Caco-2 (cell line): ENCODE measurements around the gene PARD3. TPM values are rescaled to one million over a fixed set of nuclear protein-coding genes. Genes with fewer than 3 reads are reported as not detected.

Experiments
- BruUV-seq: library from RNA; stranded (reverse); fragments of 400-500 nt; replicated peaks from 2 replicates; lab custom pipeline; 2021; lab: Mats Ljungman, UMichigan
- CTCF ChIA-PET: fragments of 300-600 bp; sonication (Branson Sonifier 250); formaldehyde crosslinking; loops from one replicate; lab custom pipeline; 2022; ENCODE audit warnings: antibody characterized with exemption; lab: Charles Lee
- POLR2A ChIA-PET: fragments of 300-600 bp; sonication (Branson Sonifier 250); formaldehyde crosslinking; loops from one replicate; lab custom pipeline; 2022; ENCODE audit warnings: antibody characterized with exemption; lab: Charles Lee
- DNase-seq, 2 experiments: peaks; one replicate each; pipeline versions ENCODE4 v3.0.0 to v3.0.0-alpha.2; 2020 to 2022
- H3K27me3 ChIP-seq: replicated peaks from 2 replicates; pipeline ENCODE4 v1.6.0; 2011; ENCODE audit warnings: low read length; ENCODE audit not compliant: control insufficient read depth, insufficient read depth
- H3K36me3 ChIP-seq: 2 replicates; pipeline ENCODE4 v1.5.1; 2011; ENCODE audit warnings: low read length; ENCODE audit not compliant: control insufficient read depth, insufficient read depth
- H3K4me1 ChIP-seq: fragments of 250-450 bp; sonication (Bioruptor Pico); 2 replicates; pipeline ENCODE4 v1.5.1; 2020; ENCODE audit warnings: mild to moderate bottlenecking
- H3K4me3 ChIP-seq: 2 replicates; pipeline ENCODE4 v1.5.1; 2011; ENCODE audit warnings: low read depth, mild to moderate bottlenecking, control low read depth, low read length
- H3K9me3 ChIP-seq: fragments of 250-450 bp; sonication (Bioruptor Pico); 2 replicates; pipeline ENCODE4 v1.5.1; 2020; ENCODE audit warnings: mild to moderate bottlenecking, moderate library complexity
- H3K27ac Mint-ChIP-seq: one replicate; pipeline ENCODE4 v1.8.0; 2022; ENCODE audit warnings: mixed read lengths; ENCODE audit not compliant: unreplicated experiment
- H3K27me3 Mint-ChIP-seq: one replicate; pipeline ENCODE4 v1.8.0; 2022; ENCODE audit warnings: mixed read lengths; ENCODE audit not compliant: insufficient read depth, unreplicated experiment
- H3K36me3 Mint-ChIP-seq: one replicate; pipeline ENCODE4 v1.8.0; 2022; ENCODE audit warnings: mild to moderate bottlenecking, mixed read lengths; ENCODE audit not compliant: insufficient read depth, unreplicated experiment
- H3K4me1 Mint-ChIP-seq: one replicate; pipeline ENCODE4 v1.8.0; 2022; ENCODE audit warnings: low read depth, mixed read lengths; ENCODE audit not compliant: unreplicated experiment
- H3K4me3 Mint-ChIP-seq: one replicate; pipeline ENCODE4 v1.8.0; 2022; ENCODE audit warnings: mild to moderate bottlenecking, moderate library complexity, mixed read lengths; ENCODE audit not compliant: unreplicated experiment
- H3K9me3 Mint-ChIP-seq: one replicate; pipeline ENCODE4 v1.8.0; 2022; ENCODE audit warnings: mixed read lengths; ENCODE audit not compliant: unreplicated experiment
- intact Hi-C: fragments of 100-400 bp; cut with micrococcal nuclease; formaldehyde crosslinking; loops from one replicate; pipeline ENCODE4 v1.10.0; 2022; ENCODE audit not compliant: unreplicated experiment
- total RNA-seq: library from RNA; stranded (reverse); gene quantifications from 2 replicates; pipeline ENCODE4 v1.2.3, GENCODE V29; 2022
- TF ChIP-seq, protein P1 (sequence below), 2 experiments: fragments of 200-600 bp in 1 of 2; IDR thresholded peaks; 1 replicate in 1 of 2; 2 replicates in 1 of 2; pipeline versions ENCODE4 v1.5.1 to v1.8.0; 2011 to 2022; ENCODE audit warnings: antibody characterized with exemption in 1 of 2, control low read depth in 1 of 2, inconsistent platforms in 1 of 2, low read depth in 1 of 2, low read length in 1 of 2, mild to moderate bottlenecking in 1 of 2, moderate library complexity in 1 of 2; ENCODE audit not compliant: insufficient read depth in 1 of 2, severe bottlenecking in 1 of 2, unreplicated experiment in 1 of 2

Gene PARD3
- total RNA-seq, 1 experiment from 2014 or later: 80.7 TPM

DNA sequence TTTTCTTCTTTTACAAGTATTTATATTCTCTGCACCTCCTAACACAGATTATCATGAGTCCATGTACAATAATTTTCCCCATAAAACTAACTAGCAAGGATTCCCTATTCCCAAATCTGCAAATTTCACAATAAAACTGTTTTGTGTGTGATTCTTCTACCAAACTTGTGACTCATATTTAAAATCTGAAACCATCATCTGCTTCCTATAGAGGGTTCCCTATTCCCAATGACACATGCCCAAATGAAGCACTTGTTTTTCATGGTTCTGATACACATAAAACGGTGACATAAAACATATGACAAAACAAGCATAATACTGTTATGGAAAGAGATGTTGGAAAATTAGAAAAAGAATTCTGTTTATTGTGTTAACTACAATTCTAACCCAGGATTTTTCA is 657.6 kb downstream of the PARD3 start:
- Mint-ChIP-seq H3K4me3 (no peak overlapping the region), H3K36me3 (peaks cover 6% of the 10 kb centered on the region), H3K27ac (no peak overlapping the region), H3K9me3 (peaks cover 9% of the 10 kb centered on the region), H3K27me3 (no peaks in the 10 kb centered on the region), H3K4me1 (no peaks in the 10 kb centered on the region)
- intact Hi-C loops: no loop called here
- POLR2A ChIA-PET: no interaction called here
- Histone ChIP-seq H3K27me3 (no peaks in the 10 kb centered on the region), H3K4me1 (no peaks in the 10 kb centered on the region), H3K36me3 (no peaks in the 10 kb centered on the region), H3K9me3 (peaks cover 5% of the 10 kb centered on the region), H3K4me3 (no peak overlapping the region)
- no TSS peak for BruUV-seq
- TF ChIP-seq, protein P1, sequence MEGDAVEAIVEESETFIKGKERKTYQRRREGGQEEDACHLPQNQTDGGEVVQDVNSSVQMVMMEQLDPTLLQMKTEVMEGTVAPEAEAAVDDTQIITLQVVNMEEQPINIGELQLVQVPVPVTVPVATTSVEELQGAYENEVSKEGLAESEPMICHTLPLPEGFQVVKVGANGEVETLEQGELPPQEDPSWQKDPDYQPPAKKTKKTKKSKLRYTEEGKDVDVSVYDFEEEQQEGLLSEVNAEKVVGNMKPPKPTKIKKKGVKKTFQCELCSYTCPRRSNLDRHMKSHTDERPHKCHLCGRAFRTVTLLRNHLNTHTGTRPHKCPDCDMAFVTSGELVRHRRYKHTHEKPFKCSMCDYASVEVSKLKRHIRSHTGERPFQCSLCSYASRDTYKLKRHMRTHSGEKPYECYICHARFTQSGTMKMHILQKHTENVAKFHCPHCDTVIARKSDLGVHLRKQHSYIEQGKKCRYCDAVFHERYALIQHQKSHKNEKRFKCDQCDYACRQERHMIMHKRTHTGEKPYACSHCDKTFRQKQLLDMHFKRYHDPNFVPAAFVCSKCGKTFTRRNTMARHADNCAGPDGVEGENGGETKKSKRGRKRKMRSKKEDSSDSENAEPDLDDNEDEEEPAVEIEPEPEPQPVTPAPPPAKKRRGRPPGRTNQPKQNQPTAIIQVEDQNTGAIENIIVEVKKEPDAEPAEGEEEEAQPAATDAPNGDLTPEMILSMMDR (IDR thresholded peaks at IDR 0.05; ENCODE audit: insufficient read depth in 1 of 2, low read depth in 1 of 2, low read length in 1 of 2, severe bottlenecking in 1 of 2, unreplicated experiment in 1 of 2): no peak
- no peak for DNase-seq
- CTCF ChIA-PET: no interaction called here

DNA sequence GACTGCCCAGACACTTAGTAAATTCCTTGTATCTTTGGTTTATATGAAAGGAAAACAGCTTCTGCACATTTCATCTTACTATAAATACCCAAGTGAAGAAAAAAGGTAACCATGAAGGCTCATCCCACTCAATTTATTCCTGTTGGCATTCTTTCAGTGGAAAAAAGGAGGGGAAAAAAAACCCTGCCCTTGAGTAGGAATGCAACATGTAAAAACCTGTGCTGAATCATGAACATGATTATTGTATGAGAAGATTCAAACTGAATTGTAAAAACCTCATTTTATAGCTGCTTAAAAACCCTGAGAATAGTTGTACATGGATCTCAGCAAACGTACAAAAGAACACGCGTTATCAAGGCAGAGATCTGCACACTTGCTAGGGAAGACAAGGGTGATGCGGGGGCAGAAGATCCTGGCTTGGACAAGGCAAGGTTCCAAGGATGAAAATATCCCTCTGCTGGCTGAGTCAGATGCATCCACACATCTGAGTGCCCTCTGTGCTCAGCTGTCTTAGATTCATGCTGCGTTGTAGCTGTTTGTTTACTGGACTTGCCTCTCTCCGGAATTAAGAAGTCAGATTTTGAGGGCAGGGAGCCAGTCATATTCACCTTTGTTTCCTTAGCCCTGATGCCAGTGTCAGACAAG is 658.2 kb downstream of the PARD3 start:
- Histone ChIP-seq H3K36me3 (no peaks in the 10 kb centered on the region), H3K27me3 (no peaks in the 10 kb centered on the region), H3K4me3 (no peak overlapping the region), H3K9me3 (peaks cover 3% of the 10 kb centered on the region; the same call in 1 of the 2 replicates), H3K4me1 (no peaks in the 10 kb centered on the region)
- H3K36me3 Mint-ChIP-seq: peaks cover 6% of the 10 kb centered on the region
- ChIA-PET POLR2A (no interaction called here), CTCF (no interaction called here)
- TF ChIP-seq, protein P1 (IDR thresholded peaks at IDR 0.05; ENCODE audit: insufficient read depth in 1 of 2, low read depth in 1 of 2, low read length in 1 of 2, severe bottlenecking in 1 of 2, unreplicated experiment in 1 of 2): no peak
- H3K4me1 Mint-ChIP-seq: no peaks in the 10 kb centered on the region
- H3K4me3 Mint-ChIP-seq: no peak overlapping the region
- H3K27ac Mint-ChIP-seq: no peak overlapping the region
- no peaks in the 10 kb centered on the region for H3K27me3 Mint-ChIP-seq
- intact Hi-C loops: no loop called here
- DNase-seq: no peak
- BruUV-seq: no TSS peak
- peaks cover 3% of the 10 kb centered on the region for H3K9me3 Mint-ChIP-seq

DNA sequence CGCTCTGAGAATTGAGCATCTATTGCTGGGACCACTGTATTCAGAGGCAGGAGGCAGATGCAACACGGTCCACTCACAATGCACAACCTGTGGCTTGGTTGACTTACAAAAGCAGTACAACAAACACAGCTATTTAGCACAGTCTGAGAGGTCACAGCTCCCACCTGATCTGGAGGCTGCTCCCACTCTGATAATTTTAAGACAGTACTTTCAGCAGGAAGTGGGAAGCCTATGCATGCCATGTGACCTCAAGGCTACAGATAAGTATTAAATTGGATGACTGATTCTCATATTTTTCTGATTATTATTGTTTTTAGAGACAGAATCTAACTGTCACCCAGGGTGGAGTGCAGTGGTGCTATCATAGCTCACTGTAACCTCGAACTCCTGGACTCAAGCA is 659.3 kb downstream of the PARD3 start:
- Mint-ChIP-seq H3K27ac (no peak overlapping the region), H3K9me3 (no peaks in the 10 kb centered on the region), H3K27me3 (no peaks in the 10 kb centered on the region), H3K4me1 (no peaks in the 10 kb centered on the region), H3K36me3 (peaks cover 4% of the 10 kb centered on the region), H3K4me3 (no peak overlapping the region)
- Histone ChIP-seq H3K4me3 (no peak overlapping the region), H3K4me1 (no peaks in the 10 kb centered on the region), H3K9me3 (no peaks in the 10 kb centered on the region), H3K36me3 (no peaks in the 10 kb centered on the region), H3K27me3 (no peaks in the 10 kb centered on the region)
- intact Hi-C loops: no loop called here
- no TSS peak for BruUV-seq
- TF ChIP-seq, protein P1 (IDR thresholded peaks at IDR 0.05; ENCODE audit: insufficient read depth in 1 of 2, low read depth in 1 of 2, low read length in 1 of 2, severe bottlenecking in 1 of 2, unreplicated experiment in 1 of 2): no peak
- POLR2A ChIA-PET: no interaction called here
- no peak for DNase-seq
- CTCF ChIA-PET: no interaction called here
